K562 (cell line): ENCODE results near the gene ARAP1. TPM values are rescaled to one million over a fixed set of nuclear protein-coding genes. Genes with fewer than 3 reads are reported as not detected.
A peak's percentile ranks its signal among the peaks of the same experiment; 100 is the strongest.

Experiments
- ATAC-seq: fragments of 200-7000 bp; cut with Tn5 transposase; 3 replicates; pipeline ENCODE4 v1.9.1; 2020; ENCODE audit warnings: moderate library complexity
- BruUV-seq: library from RNA; stranded (reverse); fragments of 400-500 nt; replicated peaks from 2 replicates; lab custom pipeline; 2021; lab: Mats Ljungman, UMichigan
- CTCF ChIA-PET: fragments of 300-600 bp; formaldehyde crosslinking; extraction: SDS; loops from one replicate; lab custom pipeline; 2021; ENCODE audit warnings: low intra/inter-chr PET ratio; lab: Yijun Ruan, JAX
- POLR2A ChIA-PET: fragments of 300-600, 350-650 bp; sonication (Branson Sonifier 250); formaldehyde crosslinking; extraction: SDS; loops from one replicate; lab custom pipeline; 2021; ENCODE audit warnings: antibody characterized with exemption, inconsistent platforms; lab: Yijun Ruan, JAX
- DNase-seq, 4 experiments: peaks; one replicate each; pipeline versions ENCODE4 v3.0.0 to v3.0.0-alpha.2; 2011 to 2018; ENCODE audit warnings: low spot score in 3 of 4, mixed read lengths in 3 of 4; ENCODE audit errors: extremely low read depth in 1 of 4
- FAIRE-seq: peaks from 2 replicates; lab custom pipeline; 2011; peaks lifted over from hg19 to GRCh38; lab: Jason Lieb, UNC
- H2AFZ ChIP-seq: 2 replicates; pipeline ENCODE4 v1.6.0; 2011; ENCODE audit warnings: low read depth, low read length, control low read depth, inconsistent platforms
- H3K27ac ChIP-seq: fragments of 200-600 bp; 3 replicates; pipeline ENCODE4 v1.8.0; 2011; ENCODE audit warnings: low read depth, mild to moderate bottlenecking, control low read depth, inconsistent platforms, low read length, moderate library complexity, mixed read lengths; ENCODE audit errors: extremely low read depth
- H3K27me3 ChIP-seq, 2 experiments: fragments of 300-600 bp in 1 of 2; 2 replicates in 1 of 2; 3 replicates in 1 of 2; pipeline versions ENCODE4 v1.6.0 to v1.8.0; 2011; ENCODE audit warnings: inconsistent platforms in 2 of 2, low read length in 2 of 2, mild to moderate bottlenecking in 1 of 2, mixed read lengths in 1 of 2, moderate library complexity in 1 of 2; ENCODE audit not compliant: control insufficient read depth in 2 of 2, insufficient read depth in 2 of 2
- H3K36me3 ChIP-seq: fragments of 300-600 bp; 3 replicates; pipeline ENCODE4 v1.8.0; 2011; ENCODE audit warnings: mild to moderate bottlenecking, low read length, inconsistent platforms; ENCODE audit not compliant: control insufficient read depth, insufficient read depth
- H3K4me1 ChIP-seq, 2 experiments: fragments of 200-600 bp in 1 of 2; replicated peaks in 1 of 2; 2 replicates in 1 of 2; 3 replicates in 1 of 2; pipeline versions ENCODE4 v1.5.1 to v1.8.0; 2011; ENCODE audit warnings: inconsistent platforms in 2 of 2, low read length in 2 of 2, mild to moderate bottlenecking in 1 of 2, mixed read lengths in 1 of 2, moderate library complexity in 1 of 2; ENCODE audit not compliant: control insufficient read depth in 2 of 2, insufficient read depth in 2 of 2
- H3K4me2 ChIP-seq: 2 replicates; pipeline ENCODE4 v1.6.1; 2011; ENCODE audit warnings: low read length, control low read depth, inconsistent platforms, mixed read lengths; ENCODE audit not compliant: insufficient read depth
- H3K4me3 ChIP-seq: fragments of 200-600 bp; sonication (generic), shearing (Covaris generic); 2 replicates; pipeline ENCODE4 v1.5.1; 2016; ENCODE audit warnings: control low read depth, inconsistent platforms
- H3K79me2 ChIP-seq: fragments of 200-600 bp; 3 replicates; pipeline ENCODE4 v1.8.0; 2011; ENCODE audit warnings: low read length, inconsistent platforms; ENCODE audit not compliant: control insufficient read depth, insufficient read depth
- H3K9ac ChIP-seq, 2 experiments: 2 replicates each; pipeline versions ENCODE4 v1.6.0 to v1.6.1; 2011; ENCODE audit warnings: low read depth in 2 of 2, low read length in 2 of 2, control low read depth in 1 of 2, inconsistent platforms in 1 of 2, mild to moderate bottlenecking in 1 of 2, mixed read lengths in 1 of 2; ENCODE audit not compliant: insufficient read depth in 1 of 2
- H3K9me1 ChIP-seq: one replicate; pipeline ENCODE4 v1.6.0; 2011; ENCODE audit warnings: inconsistent platforms, mild to moderate bottlenecking, low read length, moderate library complexity; ENCODE audit not compliant: control insufficient read depth, insufficient read depth
- H3K9me3 ChIP-seq: replicated peaks from 2 replicates; pipeline ENCODE4 v1.5.1; 2011; ENCODE audit warnings: low read depth, low read length, inconsistent platforms; ENCODE audit not compliant: control insufficient read depth, insufficient read depth
- H4K20me1 ChIP-seq: replicated peaks from 2 replicates; pipeline ENCODE4 v1.6.1; 2011; ENCODE audit warnings: low read length, inconsistent platforms, mixed read lengths; ENCODE audit not compliant: control insufficient read depth, insufficient read depth
- NR2C1 ChIP-seq, 2 experiments: fragments of 450-650 bp; IDR thresholded peaks; 2 replicates each; pipeline ENCODE4 v1.6.1; 2017; ENCODE audit warnings: mild to moderate bottlenecking in 2 of 2, antibody characterized with exemption in 1 of 2, inconsistent platforms in 1 of 2, missing compliant biosample characterization in 1 of 2, missing genetic modification characterization in 1 of 2
- NR2C2 ChIP-seq, 2 experiments: fragments of 200-800 bp in 1 of 2; sonication (Bioruptor generic) in 1 of 2; sonication (generic) in 1 of 2; formaldehyde crosslinking in 1 of 2; IDR thresholded peaks; 2 replicates each; pipeline versions ENCODE4 v1.6.1 to v1.8.0; 2016 to 2022; ENCODE audit warnings: mild to moderate bottlenecking in 1 of 2, missing compliant biosample characterization in 1 of 2, missing genetic modification characterization in 1 of 2, missing genetic modification reagents in 1 of 2
- SPI1 ChIP-seq: IDR thresholded peaks from 2 replicates; pipeline ENCODE4 v1.6.1; 2011; ENCODE audit warnings: low read depth, low read length, control low read depth, borderline replicate concordance
- ZBED1 ChIP-seq: IDR thresholded peaks from 2 replicates; pipeline ENCODE4 v1.6.1; 2014
- WGBS: fragments of 100-300 bp; shearing (Covaris generic); methylation state at CpG from one replicate; pipeline ENCODE4 v1.1.6; 2016; ENCODE audit warnings: low coverage, mixed read lengths; ENCODE audit not compliant: insufficient coverage; ENCODE audit errors: missing lambda C conversion rate; 5-methylcytosine and 5-hydroxymethylcytosine counted together
- in situ Hi-C: fragments of 300-500 bp; cut with MboI; formaldehyde crosslinking; loops from 4 replicates; pipeline ENCODE4 v1.15.0; 2018; ENCODE audit warnings: inconsistent platforms, mixed read lengths
- intact Hi-C: fragments of 100-400 bp; cut with micrococcal nuclease; formaldehyde crosslinking; loops from 2 replicates; pipeline ENCODE4 v1.14.2; 2022
- polyA plus RNA-seq, 8 experiments: library from polyadenylated mRNA; depleted of rRNA in 4 of 8; stranded (reverse) in 5 of 8; unstranded in 3 of 8; fragments of >200 nt; fragmentation: Nextera tagmentation in 2 of 8; fragmentation: Illumina TruSeq in 1 of 8; extraction: Ambion mirVana in 2 of 8; extraction: Trizol in 1 of 8; gene quantifications; 2 replicates each; pipeline versions ENCODE4 v1.2.1 to v1.2.3, GENCODE V29; 2011 to 2014; ENCODE audit warnings: inconsistent platforms in 1 of 8, missing spikeins in 1 of 8
- total RNA-seq, 7 experiments: library from RNA; depleted of rRNA in 6 of 7; stranded (reverse); fragments of >200 nt in 6 of 7; fragmentation: Illumina TruSeq in 2 of 7; extraction: Trizol in 2 of 7; gene quantifications; 2 replicates each; pipeline versions ENCODE4 v1.2.1 to v1.2.3, GENCODE V29; 2011 to 2021; ENCODE audit warnings: low replicate concordance in 1 of 7
- TF ChIP-seq, protein P1 (sequence below): fragments of 200-800 bp; sonication (Bioruptor generic); IDR thresholded peaks from 2 replicates; pipeline ENCODE4 v1.6.1; 2017; ENCODE audit warnings: missing genetic modification characterization, missing compliant biosample characterization

ARAP1 gene
- total and polyA plus RNA-seq, 9 of the 15 experiments (the other 6 are each of a cell fraction or from before 2014, with no cell fraction given): 0.23 to 67.0 (median 24.6) TPM

DNA sequence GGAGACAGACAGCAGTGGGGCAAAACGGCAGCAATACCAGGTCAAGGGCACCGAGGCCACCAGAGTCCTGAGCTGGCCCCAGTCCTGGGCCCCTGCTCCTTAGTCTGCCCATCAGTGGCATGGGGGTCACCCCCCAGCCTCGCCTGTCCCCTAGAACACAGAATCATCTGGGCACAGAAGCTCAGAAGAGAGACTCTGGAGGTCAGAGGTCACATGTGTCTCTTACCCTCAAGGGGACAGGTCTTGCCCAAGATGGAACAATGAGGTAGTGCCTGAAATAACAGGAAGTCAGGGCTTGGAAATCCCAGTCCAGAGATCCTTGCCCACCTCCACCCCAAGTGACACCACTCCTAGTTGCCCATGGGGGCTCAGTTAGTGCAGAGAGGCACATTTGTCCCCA is 98.6 kb downstream of the ARAP1 start:
- ChIA-PET CTCF (no interaction called here), POLR2A (interaction anchor here (0.6 to 1.2 kb wide), 3 partner anchors 28 to 488 kb away, joined by 3 to 5 read pairs (median 3); partner anchors contain the start of gene FCHSD2)
- H3K9me3 ChIP-seq: no peaks in the 10 kb centered on the region
- in situ Hi-C loops (no loop called here), intact Hi-C loops (no loop called here)
- no peaks in the 10 kb centered on the region for H3K36me3 ChIP-seq
- H4K20me1 ChIP-seq: 0 out of 2 replicates have a peak, but pooled peaks cover 4% of the 10 kb centered on the region
- no TSS peak for BruUV-seq
- H3K27ac ChIP-seq: no peak overlapping the region
- 0% methylated on average over 3 of the region's 3 CpGs for WGBS
- no peaks in the 10 kb centered on the region for H3K79me2 ChIP-seq
- H3K4me2 ChIP-seq: peak overlapping the region; percentile 45; the same call in 1 of the 2 replicates
- H3K9ac ChIP-seq: peak overlapping the region in 1 of 2 experiments; percentile 62; a peak in 2 of 4 replicates
- no peak overlapping the region for H2AFZ ChIP-seq
- DNase-seq (no peak), FAIRE-seq (peak; percentile 51), ATAC-seq (no peak)
- H3K4me3 ChIP-seq: no peak overlapping the region
- TF ChIP-seq NR2C1 (IDR thresholded peaks at IDR 0.05) (peak; percentile 75), NR2C1 (tag; IDR thresholded peaks at IDR 0.05) (peak; percentile 72), NR2C2 (CRISPR knock-in tag; IDR thresholded peaks at IDR 0.05) (no peak), NR2C2 (tag; IDR thresholded peaks at IDR 0.05) (peak; percentile 70; the same call in 1 of the 2 replicates), SPI1 (peak; percentile 42; the same call in 1 of the 2 replicates), ZBED1 (no peak; the same call in 1 of the 2 replicates)
- TF ChIP-seq, protein P1, sequence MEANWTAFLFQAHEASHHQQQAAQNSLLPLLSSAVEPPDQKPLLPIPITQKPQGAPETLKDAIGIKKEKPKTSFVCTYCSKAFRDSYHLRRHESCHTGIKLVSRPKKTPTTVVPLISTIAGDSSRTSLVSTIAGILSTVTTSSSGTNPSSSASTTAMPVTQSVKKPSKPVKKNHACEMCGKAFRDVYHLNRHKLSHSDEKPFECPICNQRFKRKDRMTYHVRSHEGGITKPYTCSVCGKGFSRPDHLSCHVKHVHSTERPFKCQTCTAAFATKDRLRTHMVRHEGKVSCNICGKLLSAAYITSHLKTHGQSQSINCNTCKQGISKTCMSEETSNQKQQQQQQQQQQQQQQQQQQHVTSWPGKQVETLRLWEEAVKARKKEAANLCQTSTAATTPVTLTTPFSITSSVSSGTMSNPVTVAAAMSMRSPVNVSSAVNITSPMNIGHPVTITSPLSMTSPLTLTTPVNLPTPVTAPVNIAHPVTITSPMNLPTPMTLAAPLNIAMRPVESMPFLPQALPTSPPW (CRISPR knock-in tag): peak; percentile 1; the same call in 1 of the 2 replicates
- peaks cover 0 to 16% of the 10 kb centered on the region in 2 experiments; a peak in 2 of 5 replicates for H3K27me3 ChIP-seq
- peaks cover 15 to 26% of the 10 kb centered on the region in 2 experiments; a peak in 4 of 5 replicates for H3K4me1 ChIP-seq
- H3K9me1 ChIP-seq: no peaks in the 10 kb centered on the region
